SHP77 (cell line): ENCODE measurements around the gene WNT1.
A peak's percentile ranks its signal among the peaks of the same experiment; 100 is the strongest.

Experiments
- DNase-seq, 2 experiments: peaks; one replicate each; lab custom pipeline; 2025; lab: John Stamatoyannopoulos, UW

WNT1 gene

DNA sequence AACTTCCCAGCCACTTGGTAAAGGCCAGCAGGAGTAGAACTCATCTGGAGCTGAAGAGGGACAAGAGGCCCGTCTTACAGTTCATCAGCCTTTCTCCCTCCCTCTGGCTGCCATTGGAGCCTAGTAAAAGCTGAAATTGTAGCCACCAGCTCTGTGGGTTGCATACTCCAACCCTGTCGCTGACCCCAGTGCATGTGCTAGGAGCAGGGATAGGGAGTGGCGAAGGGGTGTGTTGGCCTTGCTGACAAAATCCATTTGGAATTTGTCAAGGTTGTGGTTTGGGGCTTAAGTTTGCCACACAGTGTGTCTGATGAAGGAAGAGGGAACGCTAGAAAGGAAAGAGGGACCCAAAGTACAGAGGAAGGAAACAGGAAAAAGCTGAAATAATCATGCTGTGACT lies 16.8 kb upstream of the WNT1 start:
- DNase-seq = no peak

DNA sequence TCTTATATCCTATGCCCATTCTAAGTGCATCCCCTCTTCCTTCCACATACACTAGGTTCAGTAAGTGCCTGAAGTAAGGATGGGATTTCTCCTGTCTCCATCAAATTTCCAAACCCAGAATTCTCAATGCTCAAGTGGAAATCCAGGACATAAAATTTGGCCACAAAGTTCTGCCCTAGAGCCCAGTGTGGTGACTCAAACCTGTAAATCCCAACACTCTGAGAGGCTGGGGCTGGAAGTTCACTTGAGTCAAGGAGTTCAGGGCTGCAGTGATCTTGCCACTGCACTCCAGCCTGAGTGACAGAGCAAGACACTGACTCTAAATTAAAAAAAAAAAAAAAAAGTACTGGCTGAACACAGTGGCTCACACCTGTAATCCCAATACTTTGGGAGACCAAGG lies 16.3 kb upstream of the WNT1 start:
- no peak for DNase-seq

DNA sequence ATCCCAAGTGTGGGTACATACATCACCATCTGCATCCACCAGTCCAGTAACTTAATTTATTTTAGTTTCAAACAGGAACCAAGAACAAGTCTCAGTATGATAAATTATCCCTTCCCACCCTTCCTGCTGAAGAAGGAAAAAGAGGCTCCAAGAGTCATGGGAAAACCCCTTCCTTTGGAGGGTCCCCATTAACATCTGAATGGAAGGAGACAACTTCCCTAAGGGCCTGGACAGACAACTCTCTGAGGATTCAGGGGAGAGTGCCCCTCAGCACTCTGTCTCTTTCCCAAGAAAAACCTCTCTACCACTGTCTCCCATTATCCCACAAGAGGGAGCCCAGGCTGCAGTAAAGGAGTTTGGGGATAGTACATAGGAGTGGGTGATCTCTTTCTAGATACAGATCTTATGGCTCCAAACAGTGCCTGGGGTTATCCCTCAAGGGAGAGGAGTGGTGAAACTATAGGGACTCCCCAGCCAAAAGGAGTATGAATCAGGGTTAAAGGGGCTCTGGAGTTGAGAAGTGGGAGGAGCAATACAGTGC lies 12.8 kb upstream of the WNT1 start:
- DNase-seq = no peak

DNA sequence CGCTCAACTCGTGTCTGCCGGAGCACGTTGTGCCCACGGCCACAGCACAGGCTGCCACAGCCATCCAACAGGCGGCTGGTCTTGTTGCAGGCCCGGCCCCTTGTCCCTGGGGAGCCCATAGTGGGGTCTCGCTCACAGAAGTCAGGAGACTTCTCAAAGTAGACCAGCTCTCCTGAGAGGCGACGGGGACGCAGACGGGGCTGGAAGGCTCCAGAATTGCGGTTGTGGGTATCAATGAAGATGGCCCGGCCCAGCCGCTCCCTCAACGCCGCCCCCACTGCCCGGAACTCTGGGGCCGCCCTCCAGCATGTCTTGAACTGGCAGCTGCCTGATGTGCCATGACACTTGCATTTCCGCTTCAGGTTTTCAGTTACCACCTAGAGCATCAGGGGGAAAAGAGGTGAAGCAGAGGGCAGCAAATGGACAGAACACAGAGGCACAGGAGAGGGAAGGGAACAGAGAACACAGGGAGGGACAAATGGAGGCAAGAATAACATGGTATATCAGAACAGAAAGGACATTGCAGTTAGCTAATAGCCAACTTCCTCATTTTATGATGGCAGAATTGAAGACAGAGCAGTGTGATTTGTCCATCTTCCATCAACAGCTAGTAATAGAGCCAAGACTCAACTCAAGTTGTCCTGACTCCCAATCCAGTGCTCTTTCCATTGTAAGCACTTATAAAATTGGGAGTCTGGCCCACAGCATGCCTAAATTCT lies 11.8 kb upstream of the WNT1 start:
- DNase-seq = no peak

DNA sequence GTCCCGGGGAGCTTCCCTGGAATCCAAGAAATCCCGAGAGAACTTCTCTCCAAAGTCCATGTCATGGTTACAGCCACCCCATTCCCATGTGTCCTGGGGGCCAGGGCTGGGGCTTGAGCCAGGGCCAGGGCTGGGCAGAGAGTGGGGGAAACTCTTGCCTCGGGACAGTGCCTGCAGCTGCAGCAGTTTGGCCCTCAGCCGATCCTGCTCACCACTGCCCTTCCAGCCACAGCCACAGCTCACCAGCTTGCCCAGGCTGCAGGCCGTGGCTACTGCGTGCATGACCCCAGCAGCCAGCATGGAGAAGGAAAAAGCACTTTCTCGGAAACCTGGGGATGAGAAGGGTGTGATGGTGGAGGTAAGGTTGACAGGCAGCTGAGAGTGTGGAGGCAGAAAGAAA lies 10.1 kb upstream of the WNT1 start:
- no peak for DNase-seq

DNA sequence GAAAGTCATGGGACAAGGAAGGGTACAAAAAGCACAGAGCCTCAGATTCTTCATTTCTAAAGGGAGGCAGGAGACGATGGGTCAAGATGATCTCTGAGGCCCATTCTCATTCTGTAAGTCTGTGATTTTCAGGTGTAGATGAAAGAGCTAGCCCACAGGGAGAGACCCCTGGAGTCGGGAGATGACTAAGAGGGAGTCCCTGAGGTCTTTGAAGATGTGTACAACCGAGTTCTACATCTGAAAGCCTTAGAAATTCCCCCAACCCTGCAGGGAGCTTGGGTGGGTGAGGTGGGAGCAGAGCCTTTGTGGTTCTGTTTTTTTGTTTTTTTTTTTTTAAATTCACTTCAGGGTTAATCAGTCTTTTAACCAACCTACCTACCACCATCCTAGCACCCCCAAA lies 9.7 kb upstream of the WNT1 start:
- no peak for DNase-seq

DNA sequence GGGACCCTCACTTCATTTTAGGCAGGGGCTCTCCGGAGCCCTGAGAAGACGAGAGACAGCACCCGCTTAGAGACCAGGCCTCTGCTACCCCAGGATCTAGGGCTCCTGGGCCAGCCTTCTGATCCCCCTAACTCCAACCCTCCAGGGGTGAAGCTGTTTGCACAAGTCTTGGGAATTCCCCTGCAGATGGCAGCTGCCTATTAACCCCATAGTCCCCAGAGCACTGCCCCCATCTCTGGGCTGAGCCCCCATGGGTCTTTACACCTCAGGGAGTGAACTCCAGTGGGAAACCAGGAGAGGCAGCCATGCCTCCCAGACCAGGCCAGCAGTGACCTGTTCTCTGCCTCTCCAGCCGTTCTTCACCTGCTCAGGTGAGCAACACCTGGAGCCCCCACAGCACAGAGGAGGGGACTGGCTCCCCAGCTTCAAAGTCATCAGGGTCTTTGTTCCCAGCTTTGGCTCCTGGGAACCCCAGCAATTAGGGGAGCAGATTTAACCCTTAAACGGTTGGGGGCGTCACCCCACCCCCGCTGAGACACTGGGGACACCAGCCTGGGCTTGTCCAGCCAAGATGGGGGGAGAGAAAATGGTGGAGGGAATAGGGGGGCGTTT lies 8.9 kb upstream of the WNT1 start:
- no peak for DNase-seq

DNA sequence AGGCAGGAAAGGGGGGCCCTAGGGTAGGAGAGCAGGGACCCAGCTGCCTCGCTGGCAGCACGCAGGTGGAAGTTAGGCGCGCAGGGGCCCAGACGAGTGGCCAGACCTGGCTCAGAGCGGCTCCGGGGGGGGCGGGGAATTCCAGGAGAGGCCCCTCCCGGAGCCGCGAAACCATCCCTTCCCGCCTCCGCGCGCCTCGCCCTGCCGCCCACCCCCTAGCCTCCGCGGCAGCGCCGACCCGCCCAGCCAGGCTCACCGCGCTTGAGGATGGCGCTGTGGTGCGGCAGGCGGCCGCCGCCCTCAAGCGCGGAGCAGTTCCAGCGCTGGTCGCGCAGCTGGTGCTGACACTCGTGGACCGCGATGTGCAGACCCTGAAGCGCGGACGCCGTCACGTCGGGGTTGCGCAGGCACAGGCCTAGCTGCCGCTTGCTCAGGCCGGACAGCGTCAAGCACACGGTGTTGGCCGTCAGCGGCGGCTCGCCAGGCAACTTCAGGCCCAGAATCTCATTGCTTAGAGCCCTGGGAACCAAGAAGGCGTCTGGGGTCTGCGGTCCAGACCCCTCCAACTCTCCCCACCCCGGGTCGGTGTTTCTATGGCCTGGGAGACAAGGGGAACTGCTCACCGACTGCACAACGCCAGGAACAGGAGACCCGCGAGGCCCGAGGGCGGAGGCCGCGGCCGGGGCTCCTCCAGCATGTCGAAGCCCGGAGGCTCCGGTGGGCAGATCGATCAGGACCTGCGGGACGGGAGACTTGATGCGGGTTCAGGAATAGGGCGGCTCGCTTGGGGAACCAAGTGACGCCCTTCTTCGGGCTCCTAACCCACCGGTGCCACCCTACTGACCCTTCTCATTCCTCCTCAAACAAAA lies 8.1 kb upstream of the WNT1 start:
- DNase-seq = no peak

DNA sequence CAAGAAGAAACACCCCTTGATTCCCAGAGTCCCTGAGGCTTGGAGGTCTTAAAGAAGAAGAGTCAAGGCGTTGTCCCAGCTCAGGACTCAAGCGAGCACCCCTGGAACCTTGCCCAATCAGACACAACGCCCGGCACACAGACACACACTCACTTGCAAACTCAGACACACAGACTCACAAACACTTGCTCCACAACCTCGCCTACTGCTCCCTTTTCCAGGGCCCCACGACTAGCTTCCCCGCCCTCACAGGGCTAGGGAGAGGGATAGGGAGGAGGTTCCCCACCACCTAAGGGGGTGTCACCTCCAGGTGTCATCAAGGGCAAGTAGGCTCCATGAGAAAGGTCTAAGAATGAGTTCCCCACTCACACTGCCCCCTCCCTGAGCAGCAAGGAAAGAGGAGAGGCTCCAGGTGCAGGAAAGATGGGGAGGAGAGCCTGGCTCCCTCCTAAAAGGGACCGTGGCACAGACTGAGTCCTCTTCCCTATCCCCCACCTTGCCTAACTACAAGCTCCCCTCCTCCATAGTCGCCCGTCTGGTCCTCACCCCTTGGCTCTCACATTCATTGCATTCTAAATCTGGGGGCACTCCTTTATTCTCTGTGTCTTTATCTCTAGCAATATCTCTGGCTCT lies 7.3 kb upstream of the WNT1 start:
- DNase-seq = no peak

DNA sequence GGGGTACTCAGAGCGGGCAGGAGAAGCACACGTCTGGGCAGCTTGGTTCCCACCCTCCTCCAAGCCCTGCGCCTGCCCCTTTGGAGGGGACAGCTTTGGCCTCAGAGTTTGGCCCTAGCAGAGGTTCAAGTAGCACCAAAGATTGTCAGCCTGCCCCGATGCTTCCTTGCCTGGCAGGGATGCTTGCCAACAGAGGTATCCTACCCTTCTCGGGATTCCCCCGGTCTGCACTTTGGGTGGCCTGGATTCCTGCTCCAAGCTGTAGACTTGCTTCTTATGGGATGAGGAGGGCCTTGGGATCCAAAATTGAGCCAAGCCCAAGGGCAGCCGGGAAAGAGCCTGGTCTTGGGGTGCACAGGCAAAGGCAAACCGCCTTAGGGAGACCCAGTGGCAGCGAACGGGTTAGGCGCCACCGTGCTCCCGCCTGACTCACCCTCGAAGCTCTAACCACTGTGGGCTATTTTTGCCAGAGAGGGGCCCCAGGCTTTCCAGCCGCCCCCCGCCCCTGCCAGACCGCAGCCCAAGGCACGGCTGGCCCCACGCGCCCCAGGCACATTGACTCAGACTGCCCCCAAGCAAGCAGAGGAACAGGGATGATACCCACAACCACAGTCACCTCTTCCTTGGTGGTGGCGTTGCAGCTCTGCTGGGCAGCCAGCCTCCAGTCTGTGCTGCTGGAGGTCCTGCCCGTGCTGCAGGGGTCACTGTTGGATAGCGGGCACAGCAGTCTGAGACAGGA lies 5.7 kb upstream of the WNT1 start:
- DNase-seq = no peak

DNA sequence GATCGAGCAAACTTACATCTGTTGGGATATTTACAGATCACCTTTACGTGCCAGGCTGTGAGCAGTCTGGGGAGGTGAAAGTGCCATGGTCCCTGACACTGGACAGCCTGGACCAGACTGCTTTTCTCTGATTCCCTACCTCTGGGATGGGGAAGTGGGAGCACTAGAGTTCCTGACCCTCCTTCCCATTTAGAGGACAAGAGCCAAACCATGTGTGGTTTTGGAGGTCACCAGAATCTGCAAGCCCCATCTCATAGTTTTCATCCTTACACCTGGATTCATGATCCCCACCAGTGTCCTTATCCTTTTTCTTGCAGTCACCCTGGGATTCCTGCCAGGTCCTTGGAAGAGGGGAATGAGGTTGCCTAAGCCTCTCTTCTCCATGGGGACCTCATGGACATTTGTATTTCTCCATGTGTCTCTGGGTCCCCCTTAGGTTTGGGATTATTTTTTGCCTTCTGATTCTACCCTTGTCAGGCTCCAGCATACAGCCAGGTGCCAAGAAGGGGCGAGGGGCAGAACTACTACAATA lies 5.1 kb upstream of the WNT1 start:
- no peak for DNase-seq

DNA sequence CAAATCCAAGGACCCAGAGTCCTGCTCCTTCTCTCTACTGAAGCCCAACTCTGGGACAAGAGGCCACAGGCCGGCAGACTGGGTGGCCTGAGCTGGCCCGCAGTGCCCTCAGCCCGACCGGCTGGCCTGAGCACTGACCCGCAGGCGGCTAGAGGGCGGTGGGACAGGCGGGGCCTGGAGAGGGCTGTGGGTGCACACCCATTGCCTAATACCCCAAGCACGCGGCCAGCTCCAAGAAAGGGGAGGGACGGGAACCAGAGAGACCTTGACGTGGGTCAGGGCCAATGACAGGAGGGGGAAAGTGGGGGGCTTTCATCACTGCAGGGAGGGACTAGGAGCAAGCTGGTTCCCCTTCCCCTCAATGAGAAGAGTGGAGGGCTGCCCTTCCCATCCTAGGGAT lies 4.6 kb upstream of the WNT1 start:
- no peak for DNase-seq

DNA sequence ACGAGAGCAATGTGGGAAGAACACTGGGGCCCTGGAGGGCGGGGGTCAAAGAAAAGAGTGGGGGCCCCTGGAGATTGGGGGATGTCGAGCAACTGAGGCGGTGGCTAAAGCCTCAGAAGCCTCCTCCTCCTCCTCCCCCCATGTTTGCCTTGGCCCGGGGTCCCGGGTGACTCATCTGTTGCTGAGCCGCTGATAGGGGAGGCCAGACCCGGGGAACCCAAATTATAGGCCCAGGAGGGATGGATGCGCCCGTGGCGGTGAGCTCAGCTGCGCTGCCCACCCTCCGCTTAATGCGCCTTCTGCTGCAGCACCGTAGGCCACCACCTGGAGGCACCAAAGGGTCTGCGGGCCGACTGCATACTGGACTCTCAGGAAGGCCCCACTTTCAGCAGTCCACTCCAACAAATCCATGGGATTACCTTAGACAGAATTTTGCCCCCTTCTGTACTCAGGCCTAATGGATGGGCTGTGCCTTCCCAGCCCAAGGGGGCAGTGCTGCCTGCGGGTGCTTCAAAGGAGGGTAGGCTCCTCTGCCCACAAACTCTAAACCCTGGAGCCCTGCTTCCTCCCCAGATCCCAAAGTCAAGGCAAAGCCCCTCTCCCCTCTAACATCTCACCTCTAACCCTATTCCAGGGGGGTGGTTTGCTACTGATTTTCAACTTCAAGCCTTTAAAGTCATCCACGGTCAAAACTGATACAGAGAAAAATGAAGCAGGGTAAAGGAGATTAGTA lies 4.0 kb upstream of the WNT1 start:
- no peak for DNase-seq

DNA sequence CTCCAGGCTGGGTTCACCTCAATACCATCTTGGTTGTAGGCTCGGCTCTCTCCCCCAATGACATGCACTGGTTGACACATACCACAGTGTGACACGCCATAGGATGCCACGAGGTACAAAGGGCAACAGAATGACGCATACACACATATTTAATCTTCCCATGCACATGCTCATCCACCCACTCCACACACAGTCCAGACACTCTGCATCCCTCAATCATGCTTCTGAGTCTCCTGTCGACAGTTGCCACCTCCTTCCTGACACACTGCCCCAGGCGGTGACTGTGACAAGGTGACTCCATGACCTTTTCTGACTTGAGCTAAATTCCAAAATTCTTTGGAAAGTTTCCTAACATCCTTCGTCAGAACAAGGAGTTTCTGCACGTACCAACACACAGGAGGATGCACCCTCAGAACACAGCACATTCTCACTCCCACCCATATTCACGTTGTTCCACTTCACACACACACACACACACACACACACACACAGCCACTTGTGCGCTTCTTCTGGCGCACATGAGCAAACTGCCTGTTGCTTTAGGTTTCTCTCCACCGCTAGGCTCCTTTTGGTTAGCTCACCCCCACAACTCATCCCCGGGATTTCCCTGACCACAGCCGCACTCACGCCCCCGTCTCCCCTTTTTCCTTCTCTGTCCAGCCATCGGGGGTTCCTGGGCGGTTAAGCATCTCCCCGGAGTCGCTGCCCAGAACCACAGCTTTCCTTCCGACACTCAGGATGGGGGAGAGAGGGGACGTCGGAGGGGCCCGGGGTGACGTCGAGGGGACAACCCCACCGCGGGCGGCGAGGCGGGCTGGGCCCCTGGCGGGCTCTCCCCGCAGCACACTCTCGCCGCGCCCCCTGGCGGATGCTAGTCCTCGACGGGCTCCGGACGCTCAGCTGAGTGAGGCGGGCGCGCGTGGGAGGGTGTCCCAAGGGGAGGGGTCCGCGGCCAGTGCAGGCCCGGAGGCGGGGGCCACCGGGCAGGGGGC lies 536 bp upstream of the WNT1 start:
- peak; percentile 17 to 37 for DNase-seq

DNA sequence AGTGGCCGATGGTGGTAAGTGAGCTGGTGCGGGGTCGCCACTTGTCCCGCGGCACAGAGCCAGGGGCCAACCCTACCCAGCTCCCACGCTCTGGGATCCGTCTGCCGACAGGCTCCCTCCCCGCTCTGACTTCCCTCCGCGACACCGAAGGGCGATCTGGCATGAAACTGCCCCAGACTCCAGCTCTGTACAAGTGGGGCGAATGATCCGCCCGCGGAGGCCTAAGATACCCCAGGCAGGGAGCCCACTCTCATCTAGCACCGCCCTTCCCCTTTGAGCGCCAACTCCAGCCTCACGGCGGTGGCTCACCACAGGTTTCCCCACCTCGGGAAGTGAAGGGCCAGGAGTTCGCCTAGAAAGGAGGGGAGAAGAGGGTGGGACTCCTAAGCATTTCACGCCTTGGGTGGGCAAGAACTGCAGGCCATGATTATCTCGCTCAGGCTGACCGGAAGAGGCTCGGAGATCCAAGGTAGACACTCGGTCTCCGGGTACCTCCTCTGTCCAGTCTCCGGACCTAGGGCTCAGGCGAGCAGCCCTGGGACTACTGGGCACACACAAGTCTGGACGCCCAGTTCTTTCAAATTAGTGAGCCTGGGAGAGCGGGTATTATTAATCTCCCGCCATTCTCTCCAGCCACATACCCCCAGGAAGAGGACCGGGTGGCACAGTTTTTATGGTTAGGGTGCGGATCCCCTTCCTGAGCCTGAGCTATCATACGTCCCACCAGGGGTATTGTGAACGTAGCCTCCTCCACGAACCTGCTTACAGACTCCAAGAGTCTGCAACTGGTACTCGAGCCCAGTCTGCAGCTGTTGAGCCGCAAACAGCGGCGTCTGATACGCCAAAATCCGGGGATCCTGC lies 849 bp downstream of the WNT1 start:
- DNase-seq = no peak

DNA sequence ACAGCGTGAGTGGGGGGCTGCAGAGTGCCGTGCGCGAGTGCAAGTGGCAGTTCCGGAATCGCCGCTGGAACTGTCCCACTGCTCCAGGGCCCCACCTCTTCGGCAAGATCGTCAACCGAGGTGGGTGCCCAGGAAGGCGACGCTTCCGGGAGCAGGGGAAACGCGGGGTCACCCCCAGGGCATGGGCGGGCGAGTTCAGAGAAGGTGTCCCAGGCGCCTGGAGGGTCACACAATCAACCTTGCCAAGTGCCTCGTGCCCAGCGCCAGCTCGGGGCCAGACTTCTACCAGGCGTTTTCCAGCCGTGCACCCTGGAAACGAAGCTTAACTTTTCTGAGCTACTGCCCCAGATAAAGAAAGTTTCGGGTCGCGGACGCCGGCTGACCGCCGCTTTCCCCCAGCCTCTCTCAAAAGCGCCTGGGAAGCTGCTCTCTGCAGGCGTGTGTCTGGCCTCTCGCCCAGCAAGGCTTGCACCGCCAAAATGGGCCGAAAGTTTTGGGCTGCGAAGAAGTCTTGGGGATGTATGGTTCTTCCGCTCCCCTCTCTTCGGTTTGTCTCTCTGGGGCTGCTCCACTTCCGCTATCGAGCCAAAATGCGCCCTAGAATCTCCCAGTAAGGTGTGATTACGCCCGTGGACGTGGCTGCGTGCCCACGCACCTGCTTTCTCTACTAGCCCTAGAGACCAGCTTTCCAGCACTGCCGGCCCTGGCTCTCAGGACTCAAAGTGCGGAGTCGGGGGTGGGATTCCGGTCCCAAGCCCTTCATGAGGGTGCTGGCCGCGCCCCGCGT lies 1.7 kb downstream of the WNT1 start:
- no peak for DNase-seq

DNA sequence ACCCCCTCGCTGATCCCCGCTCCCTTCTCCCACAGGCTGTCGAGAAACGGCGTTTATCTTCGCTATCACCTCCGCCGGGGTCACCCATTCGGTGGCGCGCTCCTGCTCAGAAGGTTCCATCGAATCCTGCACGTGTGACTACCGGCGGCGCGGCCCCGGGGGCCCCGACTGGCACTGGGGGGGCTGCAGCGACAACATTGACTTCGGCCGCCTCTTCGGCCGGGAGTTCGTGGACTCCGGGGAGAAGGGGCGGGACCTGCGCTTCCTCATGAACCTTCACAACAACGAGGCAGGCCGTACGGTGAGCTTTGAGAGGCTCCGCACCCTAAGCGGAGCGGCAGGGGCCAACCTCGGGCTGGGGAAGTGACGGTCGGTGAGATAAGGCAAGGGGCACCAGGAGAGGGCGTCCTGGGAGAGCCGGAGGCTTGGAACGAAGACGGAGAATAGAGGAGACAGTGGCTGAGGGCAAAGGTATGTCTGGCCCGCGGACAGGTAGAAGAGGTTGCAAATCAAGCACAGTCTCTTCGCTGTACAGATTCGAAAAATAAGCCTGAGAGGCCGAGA lies 2.3 kb downstream of the WNT1 start:
- DNase-seq = no peak
